ENCODE data around the gene RANBP1. TPM values are rescaled to one million over a fixed set of nuclear protein-coding genes. Genes with fewer than 3 reads are reported as not detected.
A peak's percentile ranks its signal among the peaks of the same experiment; 100 is the strongest.

Gene RANBP1
- total and polyA plus RNA-seq, 2 of the 13 experiments (the other 11 are each of a cell fraction or from before 2014, with no cell fraction given) = 181 to 492 TPM

DNA sequence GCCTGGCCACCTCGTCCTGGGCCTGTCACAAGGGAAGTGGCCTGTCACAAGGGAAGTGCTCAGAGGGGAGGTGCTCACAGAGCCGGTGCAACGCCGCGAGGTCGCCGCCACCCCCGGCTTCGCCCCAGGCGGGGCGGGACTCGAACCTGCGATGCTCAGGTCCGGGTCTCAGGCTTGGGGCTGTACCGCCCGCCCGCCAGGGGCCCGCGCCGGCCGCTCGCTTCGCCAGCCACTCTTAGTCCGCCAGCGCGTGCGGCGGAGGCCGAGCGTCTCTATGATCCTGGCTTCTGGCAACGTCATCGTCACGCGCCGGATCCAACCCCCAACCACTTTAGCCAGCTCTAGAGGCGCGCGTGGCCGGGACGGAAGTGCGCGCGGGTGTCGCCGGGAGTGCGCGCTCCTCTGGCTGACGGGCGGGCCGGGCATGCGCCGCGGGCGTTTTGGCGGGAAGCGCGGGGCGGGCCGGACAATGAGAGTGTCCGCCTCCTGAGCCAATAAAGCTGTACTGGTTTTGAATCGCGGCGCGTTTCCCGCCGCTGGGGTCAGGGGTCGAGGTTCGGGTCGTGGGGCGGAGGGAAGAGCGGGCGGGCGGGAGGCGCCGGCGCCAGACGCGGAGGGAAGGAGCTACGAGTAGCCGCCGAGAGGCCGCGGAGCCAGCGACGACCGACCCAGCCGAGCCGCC lies 1.2 kb downstream of the RANBP1 start, which contains the start of gene TRMT2A (continued):
- TF ChIP-seq, protein P1, sequence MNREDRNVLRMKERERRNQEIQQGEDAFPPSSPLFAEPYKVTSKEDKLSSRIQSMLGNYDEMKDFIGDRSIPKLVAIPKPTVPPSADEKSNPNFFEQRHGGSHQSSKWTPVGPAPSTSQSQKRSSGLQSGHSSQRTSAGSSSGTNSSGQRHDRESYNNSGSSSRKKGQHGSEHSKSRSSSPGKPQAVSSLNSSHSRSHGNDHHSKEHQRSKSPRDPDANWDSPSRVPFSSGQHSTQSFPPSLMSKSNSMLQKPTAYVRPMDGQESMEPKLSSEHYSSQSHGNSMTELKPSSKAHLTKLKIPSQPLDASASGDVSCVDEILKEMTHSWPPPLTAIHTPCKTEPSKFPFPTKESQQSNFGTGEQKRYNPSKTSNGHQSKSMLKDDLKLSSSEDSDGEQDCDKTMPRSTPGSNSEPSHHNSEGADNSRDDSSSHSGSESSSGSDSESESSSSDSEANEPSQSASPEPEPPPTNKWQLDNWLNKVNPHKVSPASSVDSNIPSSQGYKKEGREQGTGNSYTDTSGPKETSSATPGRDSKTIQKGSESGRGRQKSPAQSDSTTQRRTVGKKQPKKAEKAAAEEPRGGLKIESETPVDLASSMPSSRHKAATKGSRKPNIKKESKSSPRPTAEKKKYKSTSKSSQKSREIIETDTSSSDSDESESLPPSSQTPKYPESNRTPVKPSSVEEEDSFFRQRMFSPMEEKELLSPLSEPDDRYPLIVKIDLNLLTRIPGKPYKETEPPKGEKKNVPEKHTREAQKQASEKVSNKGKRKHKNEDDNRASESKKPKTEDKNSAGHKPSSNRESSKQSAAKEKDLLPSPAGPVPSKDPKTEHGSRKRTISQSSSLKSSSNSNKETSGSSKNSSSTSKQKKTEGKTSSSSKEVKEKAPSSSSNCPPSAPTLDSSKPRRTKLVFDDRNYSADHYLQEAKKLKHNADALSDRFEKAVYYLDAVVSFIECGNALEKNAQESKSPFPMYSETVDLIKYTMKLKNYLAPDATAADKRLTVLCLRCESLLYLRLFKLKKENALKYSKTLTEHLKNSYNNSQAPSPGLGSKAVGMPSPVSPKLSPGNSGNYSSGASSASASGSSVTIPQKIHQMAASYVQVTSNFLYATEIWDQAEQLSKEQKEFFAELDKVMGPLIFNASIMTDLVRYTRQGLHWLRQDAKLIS (CRISPR knock-in tag; IDR thresholded peaks at IDR 0.05) = 0 out of 2 replicates have a peak, but pooled peaks have one; percentile 72
- TF ChIP-seq MAFG (CRISPR knock-in tag; IDR thresholded peaks at IDR 0.05) (no peak), SRSF4 (IDR thresholded peaks at IDR 0.05; ENCODE audit: low read depth, low read length, poor library complexity, severe bottlenecking) (no peak), KDM1A (CRISPR knock-in tag; IDR thresholded peaks at IDR 0.05) (no peak; the same call in 1 of the 2 replicates), MTF2 (CRISPR knock-in tag; IDR thresholded peaks at IDR 0.05; ENCODE audit: borderline replicate concordance) (no peak), ZNF121 (CRISPR knock-in tag; IDR thresholded peaks at IDR 0.05) (no peak), TP53 (CRISPR knock-in tag; conservative IDR thresholded peaks at IDR 0.05) (no peak; the same call in 1 of the 2 replicates), RAD51 (IDR thresholded peaks at IDR 0.05; ENCODE audit: borderline replicate concordance) (no peak), ZNF468 (CRISPR knock-in tag; IDR thresholded peaks at IDR 0.05) (no peak; the same call in 1 of the 2 replicates), KLF13 (CRISPR knock-in tag; IDR thresholded peaks at IDR 0.05) (no peak), CC2D1A (CRISPR knock-in tag; IDR thresholded peaks at IDR 0.05) (no peak), ZNF337 (CRISPR knock-in tag; IDR thresholded peaks at IDR 0.05; ENCODE audit: borderline replicate concordance, low read depth) (no peak), ZFP36L2 (CRISPR knock-in tag; IDR thresholded peaks at IDR 0.05) (no peak), ZSCAN29 (CRISPR knock-in tag; conservative IDR thresholded peaks at IDR 0.05) (no peak), NFRKB (IDR thresholded peaks at IDR 0.05) (no peak), GATAD2A (CRISPR knock-in tag; IDR thresholded peaks at IDR 0.05) (no peak), KDM3A (CRISPR knock-in tag; IDR thresholded peaks at IDR 0.05; ENCODE audit: low read depth) (0 out of 2 replicates have a peak, but pooled peaks have one; percentile 75), SIN3B (IDR thresholded peaks at IDR 0.05; ENCODE audit: low read length) (peak; percentile 73; the same call in 1 of the 2 replicates), ZNF180 (CRISPR knock-in tag; IDR thresholded peaks at IDR 0.05; ENCODE audit: borderline replicate concordance, low read depth) (no peak), SIX1 (CRISPR knock-in tag; IDR thresholded peaks at IDR 0.05; ENCODE audit: borderline replicate concordance) (no peak), ATM (IDR thresholded peaks at IDR 0.05; ENCODE audit: borderline replicate concordance) (no peak), ZNF251 (CRISPR knock-in tag; IDR thresholded peaks at IDR 0.05) (no peak), ZNF768 (CRISPR knock-in tag; IDR thresholded peaks at IDR 0.05) (peak; percentile 42; the same call in 1 of the 2 replicates), TSC22D2 (CRISPR knock-in tag; IDR thresholded peaks at IDR 0.05; ENCODE audit: borderline replicate concordance) (peak; percentile 83)
- TF ChIP-seq, protein P2, sequence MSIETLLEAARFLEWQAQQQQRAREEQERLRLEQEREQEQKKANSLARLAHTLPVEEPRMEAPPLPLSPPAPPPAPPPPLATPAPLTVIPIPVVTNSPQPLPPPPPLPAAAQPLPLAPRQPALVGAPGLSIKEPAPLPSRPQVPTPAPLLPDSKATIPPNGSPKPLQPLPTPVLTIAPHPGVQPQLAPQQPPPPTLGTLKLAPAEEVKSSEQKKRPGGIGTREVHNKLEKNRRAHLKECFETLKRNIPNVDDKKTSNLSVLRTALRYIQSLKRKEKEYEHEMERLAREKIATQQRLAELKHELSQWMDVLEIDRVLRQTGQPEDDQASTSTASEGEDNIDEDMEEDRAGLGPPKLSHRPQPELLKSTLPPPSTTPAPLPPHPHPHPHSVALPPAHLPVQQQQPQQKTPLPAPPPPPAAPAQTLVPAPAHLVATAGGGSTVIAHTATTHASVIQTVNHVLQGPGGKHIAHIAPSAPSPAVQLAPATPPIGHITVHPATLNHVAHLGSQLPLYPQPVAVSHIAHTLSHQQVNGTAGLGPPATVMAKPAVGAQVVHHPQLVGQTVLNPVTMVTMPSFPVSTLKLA (IDR thresholded peaks at IDR 0.05) = peak; percentile 85
- TF ChIP-seq, protein P3, sequence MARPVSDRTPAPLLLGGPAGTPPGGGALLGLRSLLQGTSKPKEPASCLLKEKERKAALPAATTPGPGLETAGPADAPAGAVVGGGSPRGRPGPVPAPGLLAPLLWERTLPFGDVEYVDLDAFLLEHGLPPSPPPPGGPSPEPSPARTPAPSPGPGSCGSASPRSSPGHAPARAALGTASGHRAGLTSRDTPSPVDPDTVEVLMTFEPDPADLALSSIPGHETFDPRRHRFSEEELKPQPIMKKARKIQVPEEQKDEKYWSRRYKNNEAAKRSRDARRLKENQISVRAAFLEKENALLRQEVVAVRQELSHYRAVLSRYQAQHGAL (CRISPR knock-in tag; IDR thresholded peaks at IDR 0.05; ENCODE audit: not compliant biosample characterization) = peak; percentile 59
- TF ChIP-seq, protein P4, sequence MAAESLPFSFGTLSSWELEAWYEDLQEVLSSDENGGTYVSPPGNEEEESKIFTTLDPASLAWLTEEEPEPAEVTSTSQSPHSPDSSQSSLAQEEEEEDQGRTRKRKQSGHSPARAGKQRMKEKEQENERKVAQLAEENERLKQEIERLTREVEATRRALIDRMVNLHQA (CRISPR knock-in tag; IDR thresholded peaks at IDR 0.05) = no peak; the same call in 1 of the 2 replicates
